Breast epithelium (tissue), 4 donors: Measurements from ENCODE around the gene CFAP20. TPM values are rescaled to one million over a fixed set of nuclear protein-coding genes. Genes with fewer than 3 reads are reported as not detected.

ENCODE experiments used
- DNase-seq, 2 donors: peaks; one replicate each; pipeline ENCODE4 v3.0.0-alpha.2; 2019; ENCODE audit warnings: low spot score in 2 of 2
- H3K27ac ChIP-seq, 2 donors: fragments of 200-600 bp; sonication (generic) in 1 of 2; one replicate each; pipeline ENCODE4 v1.5.1; 2016 to 2019; ENCODE audit warnings: mild to moderate bottlenecking in 1 of 2
- H3K27me3 ChIP-seq, 2 donors: fragments of 200-600 bp; sonication (generic) in 1 of 2; one replicate each; pipeline versions ENCODE4 v1.5.1 to v1.6.0; 2017 to 2019; ENCODE audit warnings: control low read depth in 1 of 2, mild to moderate bottlenecking in 1 of 2
- H3K36me3 ChIP-seq: fragments of 200-600 bp; one replicate; pipeline ENCODE4 v1.5.1; 2019
- H3K4me1 ChIP-seq, 2 donors: fragments of 200-600 bp; sonication (generic); one replicate each; pipeline ENCODE4 v1.5.1; 2016 to 2019; ENCODE audit warnings: control low read depth in 1 of 2
- H3K4me3 ChIP-seq, 3 donors: fragments of 200-600 bp; sonication (generic); 1 replicate in 2 of 3; 2 replicates in 1 of 3; pipeline ENCODE4 v1.5.1; 2016 to 2019; ENCODE audit warnings: mild to moderate bottlenecking in 3 of 3, moderate library complexity in 2 of 3
- H3K9me3 ChIP-seq, 2 donors: fragments of 200-600 bp; sonication (generic) in 1 of 2; one replicate each; pipeline ENCODE4 v1.5.1; 2016 to 2019; ENCODE audit warnings: control low read depth in 1 of 2
- POLR2A ChIP-seq: fragments of 450-650 bp; IDR thresholded peaks from one replicate; pipeline ENCODE4 v1.6.1; 2016; ENCODE audit warnings: antibody characterized with exemption, mild to moderate bottlenecking, moderate library complexity
- POLR2AphosphoS5 ChIP-seq, 3 donors: sonication (generic); formaldehyde crosslinking; IDR thresholded peaks; one replicate each; pipeline ENCODE4 v1.6.1; 2017; ENCODE audit warnings: antibody characterized with exemption in 3 of 3
- intact Hi-C: fragments of 100-400 bp; cut with DNase I; formaldehyde crosslinking; loops from one replicate; pipeline ENCODE4 v1.15.1; 2023; ENCODE audit warnings: low total_unique reads
- total RNA-seq, 3 donors: library from RNA; depleted of rRNA; stranded (reverse); fragments of >200 nt; gene quantifications; one replicate each; pipeline ENCODE4 v1.1.0, GENCODE V29; 2016
- TF ChIP-seq, protein P1 (sequence below), 3 donors: fragments of 450-650 bp; IDR thresholded peaks; one replicate each; pipeline ENCODE4 v1.5.1; 2016 to 2017; ENCODE audit warnings: antibody characterized with exemption in 3 of 3, mild to moderate bottlenecking in 3 of 3, moderate library complexity in 3 of 3

CFAP20 gene
- total RNA-seq, 3 donors from 2014 or later, result 30.5 to 46.1 (median 30.9) TPM

- DNase-seq, result no peak
- Histone ChIP-seq H3K4me3 (no peak overlapping the region), H3K27ac (no peak overlapping the region), H3K36me3 (no peaks in the 10 kb centered on the region), H3K27me3 (no peaks in the 10 kb centered on the region), H3K9me3 (no peaks in the 10 kb centered on the region), H3K4me1 (no peaks in the 10 kb centered on the region)
- intact Hi-C loops, result no loop called here
- TF ChIP-seq POLR2AphosphoS5 (IDR thresholded peaks at IDR 0.05), result no peak
- TF ChIP-seq POLR2A, result no peak
- TF ChIP-seq, protein P1, sequence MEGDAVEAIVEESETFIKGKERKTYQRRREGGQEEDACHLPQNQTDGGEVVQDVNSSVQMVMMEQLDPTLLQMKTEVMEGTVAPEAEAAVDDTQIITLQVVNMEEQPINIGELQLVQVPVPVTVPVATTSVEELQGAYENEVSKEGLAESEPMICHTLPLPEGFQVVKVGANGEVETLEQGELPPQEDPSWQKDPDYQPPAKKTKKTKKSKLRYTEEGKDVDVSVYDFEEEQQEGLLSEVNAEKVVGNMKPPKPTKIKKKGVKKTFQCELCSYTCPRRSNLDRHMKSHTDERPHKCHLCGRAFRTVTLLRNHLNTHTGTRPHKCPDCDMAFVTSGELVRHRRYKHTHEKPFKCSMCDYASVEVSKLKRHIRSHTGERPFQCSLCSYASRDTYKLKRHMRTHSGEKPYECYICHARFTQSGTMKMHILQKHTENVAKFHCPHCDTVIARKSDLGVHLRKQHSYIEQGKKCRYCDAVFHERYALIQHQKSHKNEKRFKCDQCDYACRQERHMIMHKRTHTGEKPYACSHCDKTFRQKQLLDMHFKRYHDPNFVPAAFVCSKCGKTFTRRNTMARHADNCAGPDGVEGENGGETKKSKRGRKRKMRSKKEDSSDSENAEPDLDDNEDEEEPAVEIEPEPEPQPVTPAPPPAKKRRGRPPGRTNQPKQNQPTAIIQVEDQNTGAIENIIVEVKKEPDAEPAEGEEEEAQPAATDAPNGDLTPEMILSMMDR (IDR thresholded peaks at IDR 0.05), result no peak
These were observed 29.5 kb upstream of the CFAP20 start for GRCh38 chr16:58158725-58159124.

DNA sequence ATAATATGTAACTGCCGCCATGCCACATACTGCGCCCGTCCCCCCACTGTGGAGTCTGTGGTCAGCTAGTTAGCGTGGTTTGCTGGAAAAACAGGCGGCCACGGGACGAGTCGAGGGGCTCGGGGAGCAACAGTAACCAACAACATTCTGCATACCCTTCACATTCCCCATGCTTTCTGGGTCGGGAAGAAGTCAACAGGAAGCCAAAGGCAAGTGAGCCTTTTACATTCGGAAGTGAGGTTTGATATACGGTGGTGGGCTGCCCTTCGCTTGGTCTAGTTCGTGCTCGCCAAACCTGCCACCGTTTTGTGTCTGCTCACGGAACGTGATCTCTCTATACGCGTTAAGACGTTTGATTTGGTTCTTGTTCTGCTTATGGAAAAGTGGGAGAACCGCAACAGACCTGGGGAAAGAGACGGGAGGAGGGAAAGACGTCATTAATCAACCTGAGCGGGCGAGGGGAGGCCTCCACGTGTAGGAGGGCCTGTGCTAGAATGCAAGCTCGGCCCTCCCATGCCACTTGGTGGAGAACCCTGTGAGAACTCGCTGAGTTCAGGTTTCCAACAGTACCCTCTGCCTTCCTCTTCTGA lies 28.9 kb upstream of the CFAP20 start:
- H3K27ac ChIP-seq, result no peak overlapping the region
- H3K4me3 ChIP-seq, result no peak overlapping the region
- TF ChIP-seq, protein P1 (IDR thresholded peaks at IDR 0.05), result no peak
- no peaks in the 10 kb centered on the region for H3K36me3 ChIP-seq
- no peaks in the 10 kb centered on the region for H3K4me1 ChIP-seq
- intact Hi-C loops, result no loop called here
- H3K9me3 ChIP-seq, result no peaks in the 10 kb centered on the region
- DNase-seq, result no peak
- H3K27me3 ChIP-seq, result no peaks in the 10 kb centered on the region

GRCh38 chr16:58157239-58157638 lies 28.1 kb upstream of the CFAP20 start:
- TF ChIP-seq POLR2A, result no peak
- TF ChIP-seq, protein P1 (IDR thresholded peaks at IDR 0.05), result no peak
- no peak for TF ChIP-seq POLR2AphosphoS5 (IDR thresholded peaks at IDR 0.05)
- no peak for DNase-seq
- no peaks in the 10 kb centered on the region for H3K9me3 ChIP-seq
- no peaks in the 10 kb centered on the region for H3K4me1 ChIP-seq
- intact Hi-C loops, result no loop called here
- H3K36me3 ChIP-seq, result no peaks in the 10 kb centered on the region
- H3K27me3 ChIP-seq, result no peaks in the 10 kb centered on the region
- H3K27ac ChIP-seq, result no peak overlapping the region
- H3K4me3 ChIP-seq, result no peak overlapping the region

DNA sequence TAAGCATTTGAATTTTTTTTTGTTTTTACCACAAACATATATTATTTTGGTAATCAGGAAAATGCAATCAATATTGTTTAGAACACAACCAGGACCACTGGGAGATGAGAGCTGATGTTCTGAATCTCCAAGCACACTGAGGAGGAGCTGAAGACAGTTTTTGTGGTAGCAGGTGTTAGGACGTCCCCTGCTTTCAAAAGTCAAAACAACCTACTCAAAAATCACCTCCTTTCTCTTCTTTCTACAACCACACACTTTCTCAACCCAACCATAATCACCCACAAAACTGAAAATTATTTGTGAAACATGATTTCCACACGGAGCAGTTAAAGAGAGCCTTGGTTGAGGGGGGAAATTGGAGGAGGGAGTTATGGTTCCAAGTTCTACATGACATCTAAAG lies 26.7 kb upstream of the CFAP20 start:
- Histone ChIP-seq H3K9me3 (no peaks in the 10 kb centered on the region), H3K27me3 (no peaks in the 10 kb centered on the region), H3K36me3 (no peaks in the 10 kb centered on the region), H3K4me3 (no peak overlapping the region), H3K27ac (no peak overlapping the region), H3K4me1 (no peaks in the 10 kb centered on the region)
- no peak for TF ChIP-seq POLR2A
- no peak for TF ChIP-seq POLR2AphosphoS5 (IDR thresholded peaks at IDR 0.05)
- TF ChIP-seq, protein P1 (IDR thresholded peaks at IDR 0.05), result no peak
- intact Hi-C loops, result no loop called here
- DNase-seq, result no peak

GRCh38 chr16:58154345-58154744 lies 25.2 kb upstream of the CFAP20 start:
- no peak overlapping the region for H3K4me3 ChIP-seq
- H3K27me3 ChIP-seq, result no peaks in the 10 kb centered on the region
- intact Hi-C loops, result no loop called here
- H3K4me1 ChIP-seq, result no peaks in the 10 kb centered on the region
- DNase-seq, result no peak
- no peaks in the 10 kb centered on the region for H3K9me3 ChIP-seq
- H3K36me3 ChIP-seq, result no peaks in the 10 kb centered on the region
- TF ChIP-seq, protein P1 (IDR thresholded peaks at IDR 0.05), result no peak
- no peak for TF ChIP-seq POLR2A
- no peak for TF ChIP-seq POLR2AphosphoS5 (IDR thresholded peaks at IDR 0.05)
- H3K27ac ChIP-seq, result no peak overlapping the region
